Cerebellar nuclear complex (tissue), 1 donor: ENCODE results near the gene NEU4.
"Not testable (repeated sequence)": the region's sequence is repeated elsewhere in the genome, so short reads cannot be mapped to it uniquely, and the experiment has no call there.

Experiments
- DNase-seq, 2 experiments: peaks; one replicate each; lab custom pipeline; 2025; lab: John Stamatoyannopoulos, UW

The NEU4 gene

GRCh38 chr2:241833756-241834526, 24.9 kb downstream of the NEU4 start:
- DNase-seq, result not testable (repeated sequence)

GRCh38 chr2:241834527-241835210, 25.7 kb downstream of the NEU4 start:
- DNase-seq, result no peak

GRCh38 chr2:241835611-241836010, 26.6 kb downstream of the NEU4 start:
- DNase-seq, result no peak

GRCh38 chr2:241836292-241836691, 27.3 kb downstream of the NEU4 start:
- no peak for DNase-seq

GRCh38 chr2:241837197-241837965, 28.4 kb downstream of the NEU4 start:
- no peak for DNase-seq

- DNase-seq, result no peak
Observed at GRCh38 chr2:241841181-241842066, 32.4 kb downstream of the NEU4 start.

GRCh38 chr2:241842067-241842415, 33.0 kb downstream of the NEU4 start:
- no peak for DNase-seq

- DNase-seq, result no peak
Observed at GRCh38 chr2:241842620-241843211, 33.7 kb downstream of the NEU4 start.

GRCh38 chr2:241843321-241844065, 34.5 kb downstream of the NEU4 start:
- no peak for DNase-seq

GRCh38 chr2:241844066-241844728, 35.2 kb downstream of the NEU4 start:
- no peak for DNase-seq

GRCh38 chr2:241844831-241845578, 36.0 kb downstream of the NEU4 start:
- no peak for DNase-seq

DNA sequence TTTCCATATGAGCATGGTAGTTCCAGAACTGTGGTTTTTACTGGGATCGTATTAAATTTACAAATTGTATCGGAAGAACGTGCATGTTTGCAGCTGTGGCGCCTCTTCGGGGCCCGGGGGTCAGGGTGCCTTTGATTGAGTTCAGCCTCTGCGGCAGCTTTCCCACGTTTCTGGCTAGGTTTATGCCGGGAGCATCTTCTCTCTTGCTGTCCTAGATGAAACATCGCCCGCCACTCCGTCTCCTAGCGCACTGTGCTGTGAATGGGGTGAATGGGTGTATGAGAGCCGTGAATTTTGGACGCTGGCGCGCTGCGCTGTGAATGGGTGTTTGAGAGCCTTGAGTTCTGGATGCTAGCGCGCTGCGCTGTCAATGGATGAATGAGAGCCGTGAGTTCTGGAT, 37.4 kb downstream of the NEU4 start:
- DNase-seq, result no peak

DNA sequence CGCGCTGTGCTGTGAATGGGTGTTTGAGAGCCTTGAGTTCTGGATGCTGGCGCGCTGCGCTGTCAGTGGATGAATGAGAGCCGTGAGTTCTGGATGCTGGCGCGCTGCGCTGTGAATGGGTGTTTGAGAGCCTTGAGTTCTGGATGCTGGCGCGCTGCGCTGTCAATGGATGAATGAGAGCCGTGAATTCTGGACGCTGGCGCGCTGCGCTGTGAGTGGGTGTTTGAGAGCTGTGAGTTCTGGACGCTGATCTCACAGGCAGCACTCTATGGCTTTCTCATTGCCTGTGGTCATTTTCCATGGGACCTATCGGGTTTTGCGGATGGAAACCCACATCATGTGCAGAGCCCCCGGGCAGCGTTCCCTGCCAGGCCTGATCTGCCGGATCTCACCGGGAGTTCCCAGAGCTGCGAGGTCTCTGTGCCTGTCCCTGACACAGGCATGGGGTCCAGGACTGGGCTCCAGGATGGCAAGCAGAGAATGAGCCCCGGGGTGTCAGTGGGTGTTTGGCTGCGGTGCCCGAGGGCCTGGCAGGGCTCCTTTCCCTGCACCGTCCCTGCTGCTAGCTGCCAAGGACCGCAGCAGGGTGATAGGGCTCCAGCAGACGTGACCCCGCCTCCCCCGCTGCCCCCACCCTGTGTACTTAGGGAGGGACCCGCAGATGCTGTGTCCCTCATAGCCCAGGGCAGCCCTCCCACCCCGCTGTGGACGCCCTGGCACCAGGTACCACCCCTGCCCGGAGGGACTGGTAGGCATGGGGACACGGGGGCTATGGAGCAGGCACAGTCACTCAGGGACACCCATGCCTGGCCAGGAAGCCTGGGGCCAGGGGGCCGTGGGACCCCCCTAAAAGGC, 40.0 kb downstream of the NEU4 start:
- DNase-seq, result no peak

- DNase-seq, result no peak
Observed at GRCh38 chr2:241849616-241850543, 40.9 kb downstream of the NEU4 start.

GRCh38 chr2:241850544-241851324, 41.7 kb downstream of the NEU4 start:
- DNase-seq, result no peak

GRCh38 chr2:241851325-241852115, 42.5 kb downstream of the NEU4 start:
- DNase-seq, result no peak
